HepG2 (cell line): ENCODE data around the gene CYP27B1. TPM values are rescaled to one million over a fixed set of nuclear protein-coding genes. Genes with fewer than 3 reads are reported as not detected.
A peak's percentile ranks its signal among the peaks of the same experiment; 100 is the strongest.

Experiments used
- ATRX ChIP-seq: sonication (generic); formaldehyde crosslinking; IDR thresholded peaks from 2 replicates; pipeline ENCODE4 v1.4.0; 2020; ENCODE audit warnings: missing genetic modification reagents, borderline replicate concordance
- CHD4 ChIP-seq: fragments of 200-600 bp; sonication (generic); IDR thresholded peaks from 2 replicates; pipeline ENCODE4 v1.7.0; 2017; ENCODE audit warnings: mild to moderate bottlenecking, low read length, borderline replicate concordance
- CREB3 ChIP-seq: sonication (generic); formaldehyde crosslinking; IDR thresholded peaks from 2 replicates; pipeline ENCODE4 v1.5.0; 2020; ENCODE audit warnings: missing genetic modification reagents
- DMAP1 ChIP-seq: IDR thresholded peaks from 2 replicates; pipeline ENCODE4 v1.6.1; 2016
- DNMT1 ChIP-seq: sonication (generic); formaldehyde crosslinking; IDR thresholded peaks from 2 replicates; pipeline ENCODE4 v1.5.1; 2020; ENCODE audit warnings: mild to moderate bottlenecking, missing genetic modification reagents
- FOXO1 ChIP-seq: sonication (generic); formaldehyde crosslinking; IDR thresholded peaks from 2 replicates; pipeline ENCODE4 v1.4.0; 2020; ENCODE audit warnings: missing genetic modification reagents
- HNRNPLL ChIP-seq: fragments of 200-400 bp; formaldehyde crosslinking; IDR thresholded peaks from 2 replicates; pipeline ENCODE4 v1.6.1; 2017; ENCODE audit warnings: mild to moderate bottlenecking, low read depth, low read length; ENCODE audit not compliant: poor library complexity, severe bottlenecking
- HOXD1 ChIP-seq: sonication (generic); formaldehyde crosslinking; IDR thresholded peaks from 2 replicates; pipeline ENCODE4 v1.5.0; 2020; ENCODE audit warnings: missing genetic modification reagents
- KLF6 ChIP-seq: IDR thresholded peaks from 2 replicates; pipeline ENCODE4 v1.8.0; 2016; ENCODE audit warnings: missing biosample characterization, missing genetic modification reagents
- KLF9 ChIP-seq: IDR thresholded peaks from 2 replicates; pipeline ENCODE4 v1.6.1; 2016; ENCODE audit warnings: low read depth
- MEIS2 ChIP-seq: sonication (generic); formaldehyde crosslinking; IDR thresholded peaks from 2 replicates; pipeline ENCODE4 v1.9.0; 2021; ENCODE audit warnings: mild to moderate bottlenecking, missing genetic modification reagents
- MXD3 ChIP-seq: IDR thresholded peaks from 2 replicates; pipeline ENCODE4 v1.6.1; 2016; ENCODE audit warnings: mild to moderate bottlenecking, missing biosample characterization, missing genetic modification reagents
- NAIF1 ChIP-seq: sonication (generic); formaldehyde crosslinking; IDR thresholded peaks from 2 replicates; pipeline ENCODE4 v1.5.0; 2020; ENCODE audit warnings: mild to moderate bottlenecking, missing genetic modification reagents, borderline replicate concordance
- NRL ChIP-seq: sonication (generic); formaldehyde crosslinking; IDR thresholded peaks from 2 replicates; pipeline ENCODE4 v1.5.0; 2020; ENCODE audit warnings: missing genetic modification reagents, mild to moderate bottlenecking, moderate library complexity, borderline replicate concordance
- PCBP1 ChIP-seq: fragments of 200-400 bp; formaldehyde crosslinking; IDR thresholded peaks from 2 replicates; pipeline ENCODE4 v1.6.1; 2017; ENCODE audit warnings: mild to moderate bottlenecking, low read depth, low read length, borderline replicate concordance
- PHF21A ChIP-seq: sonication (generic); formaldehyde crosslinking; IDR thresholded peaks from 2 replicates; pipeline ENCODE4 v1.5.0; 2020; ENCODE audit warnings: mild to moderate bottlenecking, missing genetic modification reagents
- PLRG1 ChIP-seq: fragments of 450-650 bp; conservative IDR thresholded peaks from 2 replicates; pipeline ENCODE4 v1.6.1; 2016
- RBFOX2 ChIP-seq: fragments of 200-400 bp; formaldehyde crosslinking; IDR thresholded peaks from 2 replicates; pipeline ENCODE4 v1.6.1; 2017; ENCODE audit warnings: low read depth, mild to moderate bottlenecking, low read length
- RFXANK ChIP-seq: IDR thresholded peaks from 2 replicates; pipeline ENCODE4 v1.6.1; 2016
- SMYD3 ChIP-seq: sonication (generic); formaldehyde crosslinking; IDR thresholded peaks from 2 replicates; pipeline ENCODE4 v1.8.1; 2023; ENCODE audit warnings: mild to moderate bottlenecking, missing genetic modification reagents
- SNAI1 ChIP-seq: sonication (generic); formaldehyde crosslinking; IDR thresholded peaks from 2 replicates; pipeline ENCODE4 v1.5.0; 2020; ENCODE audit warnings: mild to moderate bottlenecking, missing genetic modification reagents, borderline replicate concordance
- SRF ChIP-seq: IDR thresholded peaks from 2 replicates; pipeline ENCODE4 v1.6.1; 2011; ENCODE audit warnings: mild to moderate bottlenecking, low read depth, low read length, moderate library complexity
- ZFP36L2 ChIP-seq: sonication (generic); formaldehyde crosslinking; IDR thresholded peaks from 2 replicates; pipeline ENCODE4 v1.4.0; 2020; ENCODE audit warnings: missing genetic modification reagents
- ZNF260 ChIP-seq: sonication (generic); formaldehyde crosslinking; IDR thresholded peaks from 2 replicates; pipeline ENCODE4 v1.4.0; 2020; ENCODE audit warnings: missing genetic modification reagents, low read depth, mild to moderate bottlenecking, borderline replicate concordance
- ZNF337 ChIP-seq: sonication (generic); formaldehyde crosslinking; IDR thresholded peaks from 2 replicates; pipeline ENCODE4 v1.5.1; 2020; ENCODE audit warnings: missing genetic modification reagents, low read depth, mild to moderate bottlenecking, borderline replicate concordance
- ZNF383 ChIP-seq: sonication (generic); formaldehyde crosslinking; IDR thresholded peaks from 2 replicates; pipeline ENCODE4 v1.4.0; 2020; ENCODE audit warnings: missing genetic modification reagents, mild to moderate bottlenecking, borderline replicate concordance
- ZNF510 ChIP-seq: sonication (generic); formaldehyde crosslinking; IDR thresholded peaks from 2 replicates; pipeline ENCODE4 v1.4.0; 2020; ENCODE audit warnings: low read depth, mild to moderate bottlenecking, missing genetic modification reagents
- ZNF569 ChIP-seq: sonication (generic); formaldehyde crosslinking; IDR thresholded peaks from 2 replicates; pipeline ENCODE4 v1.5.0; 2020; ENCODE audit warnings: mild to moderate bottlenecking, missing genetic modification reagents, moderate library complexity, borderline replicate concordance
- ZNF660 ChIP-seq: sonication (generic); formaldehyde crosslinking; IDR thresholded peaks from 2 replicates; pipeline ENCODE4 v1.5.1; 2020; ENCODE audit warnings: mild to moderate bottlenecking, low read depth, missing genetic modification reagents, borderline replicate concordance
- ZNF703 ChIP-seq: sonication (generic); formaldehyde crosslinking; IDR thresholded peaks from 2 replicates; pipeline ENCODE4 v1.5.1; 2020; ENCODE audit warnings: missing genetic modification reagents, mild to moderate bottlenecking, moderate library complexity, borderline replicate concordance
- ZNF737 ChIP-seq: sonication (generic); formaldehyde crosslinking; IDR thresholded peaks from 2 replicates; pipeline ENCODE4 v1.5.0; 2020; ENCODE audit warnings: missing genetic modification reagents, mild to moderate bottlenecking, borderline replicate concordance
- ZNF879 ChIP-seq: sonication (generic); formaldehyde crosslinking; IDR thresholded peaks from 2 replicates; pipeline ENCODE4 v1.8.1; 2023; ENCODE audit warnings: missing genetic modification reagents
- polyA plus RNA-seq, 8 experiments: library from polyadenylated mRNA; depleted of rRNA in 3 of 8; stranded (reverse) in 7 of 8; unstranded in 1 of 8; fragments of >200 nt; fragmentation: Illumina TruSeq in 4 of 8; extraction: Trizol in 4 of 8; gene quantifications; 2 replicates each; pipeline versions ENCODE4 v1.2.1 to v1.2.3, GENCODE V29; 2011 to 2016; ENCODE audit warnings: low read depth in 4 of 8, missing spikeins in 1 of 8, mixed read lengths in 1 of 8; ENCODE audit not compliant: insufficient read depth in 1 of 8
- total RNA-seq, 5 experiments: library from RNA; depleted of rRNA; stranded (reverse); fragments of >200 nt; fragmentation: Illumina TruSeq; extraction: Trizol; gene quantifications; 2 replicates each; pipeline ENCODE4 v1.2.3, GENCODE V29; 2016; ENCODE audit warnings: low read depth in 1 of 5
- TF ChIP-seq, protein P1 (sequence below): sonication (generic); formaldehyde crosslinking; IDR thresholded peaks from 2 replicates; pipeline ENCODE4 v1.4.0; 2020; ENCODE audit warnings: missing genetic modification reagents

CYP27B1 gene
- total and polyA plus RNA-seq, 2 of the 13 experiments (the other 11 are each of a cell fraction or from before 2014, with no cell fraction given): 2.3 to 3.0 TPM

- TF ChIP-seq ATRX (CRISPR knock-in tag) (no peak), ZNF703 (CRISPR knock-in tag) (no peak), KLF6 (CRISPR knock-in tag) (no peak), ZNF879 (CRISPR knock-in tag) (no peak), SNAI1 (CRISPR knock-in tag) (no peak), ZNF660 (CRISPR knock-in tag) (no peak), ZNF510 (CRISPR knock-in tag) (no peak), CHD4 (no peak), ZNF383 (CRISPR knock-in tag) (no peak), MEIS2 (CRISPR knock-in tag) (0 out of 2 replicates have a peak, but pooled peaks have one; percentile 45), ZNF569 (CRISPR knock-in tag) (no peak), PHF21A (CRISPR knock-in tag) (no peak), RFXANK (CRISPR knock-in tag) (no peak), SRF (no peak), DNMT1 (CRISPR knock-in tag) (peak; percentile 7; the same call in 1 of the 2 replicates), ZNF737 (no peak), KLF9 (no peak), MXD3 (CRISPR knock-in tag) (no peak), NRL (CRISPR knock-in tag) (peak; percentile 62), FOXO1 (no peak), ZNF260 (CRISPR knock-in tag) (no peak), CREB3 (CRISPR knock-in tag) (no peak), PCBP1 (no peak), SMYD3 (CRISPR knock-in tag) (no peak), PLRG1 (no peak), NAIF1 (CRISPR knock-in tag) (peak; percentile 86; the same call in 1 of the 2 replicates), DMAP1 (CRISPR knock-in tag) (peak; percentile 51; the same call in 1 of the 2 replicates), ZFP36L2 (CRISPR knock-in tag) (no peak), HNRNPLL (peak; percentile 96), HOXD1 (CRISPR knock-in tag) (0 out of 2 replicates have a peak, but pooled peaks have one; percentile 50), RBFOX2 (peak; percentile 46), ZNF337 (CRISPR knock-in tag) (no peak)
- TF ChIP-seq, protein P1, sequence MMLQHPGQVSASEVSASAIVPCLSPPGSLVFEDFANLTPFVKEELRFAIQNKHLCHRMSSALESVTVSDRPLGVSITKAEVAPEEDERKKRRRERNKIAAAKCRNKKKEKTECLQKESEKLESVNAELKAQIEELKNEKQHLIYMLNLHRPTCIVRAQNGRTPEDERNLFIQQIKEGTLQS (CRISPR knock-in tag): no peak
Observed at GRCh38 chr12:57765003-57765697, 1.7 kb downstream of the CYP27B1 start (continued).
